HEK293 (cell line): Measurements from ENCODE around the gene MSRB1.

Experiments used
- GLI2 ChIP-seq: fragments of 450-650 bp; formaldehyde crosslinking; IDR thresholded peaks from 2 replicates; pipeline ENCODE4; 2017; ENCODE audit warnings: missing biosample characterization, missing genetic modification characterization, low read depth, borderline replicate concordance
- GLIS1 ChIP-seq: fragments of 450-650 bp; formaldehyde crosslinking; IDR thresholded peaks from 2 replicates; pipeline ENCODE4 v1.5.1; 2016; ENCODE audit warnings: missing biosample characterization, missing genetic modification characterization
- GLIS2 ChIP-seq: fragments of 450-650 bp; formaldehyde crosslinking; IDR thresholded peaks from 2 replicates; pipeline ENCODE4 v1.5.1; 2016; ENCODE audit warnings: missing biosample characterization, missing genetic modification characterization
- KLF1 ChIP-seq: fragments of 450-650 bp; formaldehyde crosslinking; IDR thresholded peaks from 2 replicates; pipeline ENCODE4 v1.5.1; 2016; ENCODE audit warnings: missing biosample characterization, missing genetic modification characterization
- KLF7 ChIP-seq: fragments of 450-650 bp; formaldehyde crosslinking; IDR thresholded peaks from 2 replicates; pipeline ENCODE4 v1.5.1; 2016; ENCODE audit warnings: missing biosample characterization, missing genetic modification characterization, borderline replicate concordance
- OVOL3 ChIP-seq: fragments of 450-650 bp; formaldehyde crosslinking; IDR thresholded peaks from 2 replicates; pipeline ENCODE4 v1.5.1; 2016; ENCODE audit warnings: missing biosample characterization, missing genetic modification characterization
- PRDM6 ChIP-seq: fragments of 450-650 bp; formaldehyde crosslinking; IDR thresholded peaks from 2 replicates; pipeline ENCODE4 v1.5.1; 2017; ENCODE audit warnings: missing biosample characterization, missing genetic modification characterization
- SP2 ChIP-seq: fragments of 450-650 bp; formaldehyde crosslinking; IDR thresholded peaks from 2 replicates; pipeline ENCODE4 v1.5.1; 2016; ENCODE audit warnings: missing biosample characterization, missing genetic modification characterization
- YY1 ChIP-seq: fragments of 450-650 bp; formaldehyde crosslinking; IDR thresholded peaks from 2 replicates; pipeline ENCODE4 v1.5.1; 2018; ENCODE audit warnings: missing biosample characterization, missing genetic modification characterization
- ZBTB21 ChIP-seq: fragments of 450-650 bp; formaldehyde crosslinking; IDR thresholded peaks from 2 replicates; pipeline ENCODE4 v1.5.1; 2017; ENCODE audit warnings: missing biosample characterization, missing genetic modification characterization
- ZFP37 ChIP-seq: fragments of 450-650 bp; formaldehyde crosslinking; IDR thresholded peaks from 2 replicates; pipeline ENCODE4 v1.5.1; 2016; ENCODE audit warnings: missing biosample characterization, missing genetic modification characterization
- ZNF133 ChIP-seq: fragments of 450-650 bp; formaldehyde crosslinking; IDR thresholded peaks from 2 replicates; pipeline ENCODE4 v1.5.1; 2016; ENCODE audit warnings: missing biosample characterization, missing genetic modification characterization
- ZNF146 ChIP-seq: fragments of 450-650 bp; formaldehyde crosslinking; IDR thresholded peaks from 2 replicates; pipeline ENCODE4 v1.5.1; 2016; ENCODE audit warnings: missing biosample characterization, missing genetic modification characterization
- ZNF24 ChIP-seq: fragments of 450-650 bp; formaldehyde crosslinking; IDR thresholded peaks from 2 replicates; pipeline ENCODE4 v1.5.1; 2016; ENCODE audit warnings: missing biosample characterization, missing genetic modification characterization
- ZNF248 ChIP-seq: fragments of 450-650 bp; formaldehyde crosslinking; IDR thresholded peaks from 2 replicates; pipeline ENCODE4 v1.5.1; 2017; ENCODE audit warnings: missing biosample characterization, missing genetic modification characterization
- ZNF266 ChIP-seq: fragments of 450-650 bp; formaldehyde crosslinking; IDR thresholded peaks from 2 replicates; pipeline ENCODE4 v1.5.1; 2016; ENCODE audit warnings: missing biosample characterization, missing genetic modification characterization, low read depth
- ZNF274 ChIP-seq, 2 experiments: fragments of 200-500 bp in 1 of 2; fragments of 450-650 bp in 1 of 2; sonication (Bioruptor generic) in 1 of 2; formaldehyde crosslinking in 1 of 2; IDR thresholded peaks; 2 replicates each; pipeline versions ENCODE4 v1.5.1 to v1.6.1; 2014 to 2016; ENCODE audit warnings: borderline replicate concordance in 1 of 2, inconsistent platforms in 1 of 2, low read length in 1 of 2, missing biosample characterization in 1 of 2, missing genetic modification characterization in 1 of 2
- ZNF292 ChIP-seq: fragments of 450-650 bp; formaldehyde crosslinking; IDR thresholded peaks from 2 replicates; pipeline ENCODE4 v1.5.1; 2016; ENCODE audit warnings: low read depth, missing biosample characterization, missing genetic modification characterization, borderline replicate concordance
- ZNF302 ChIP-seq: fragments of 450-650 bp; formaldehyde crosslinking; IDR thresholded peaks from 2 replicates; pipeline ENCODE4 v1.5.1; 2016; ENCODE audit warnings: missing biosample characterization, missing genetic modification characterization, low read depth
- ZNF324 ChIP-seq: fragments of 450-650 bp; formaldehyde crosslinking; IDR thresholded peaks from 2 replicates; pipeline ENCODE4 v1.5.1; 2016; ENCODE audit warnings: missing biosample characterization, missing genetic modification characterization
- ZNF350 ChIP-seq: fragments of 450-650 bp; formaldehyde crosslinking; IDR thresholded peaks from 2 replicates; pipeline ENCODE4 v1.5.0; 2017; ENCODE audit warnings: missing biosample characterization, mild to moderate bottlenecking, missing genetic modification characterization
- ZNF391 ChIP-seq: fragments of 450-650 bp; formaldehyde crosslinking; IDR thresholded peaks from 2 replicates; pipeline ENCODE4 v1.5.1; 2016; ENCODE audit warnings: low read depth, missing biosample characterization, missing genetic modification characterization, borderline replicate concordance
- ZNF473 ChIP-seq: fragments of 450-650 bp; formaldehyde crosslinking; IDR thresholded peaks from 2 replicates; pipeline ENCODE4 v1.5.1; 2017; ENCODE audit warnings: missing biosample characterization, missing genetic modification characterization
- ZNF48 ChIP-seq: fragments of 450-650 bp; formaldehyde crosslinking; IDR thresholded peaks from 2 replicates; pipeline ENCODE4 v1.5.1; 2016; ENCODE audit warnings: missing biosample characterization, missing genetic modification characterization
- ZNF544 ChIP-seq: fragments of 450-650 bp; formaldehyde crosslinking; IDR thresholded peaks from 2 replicates; pipeline ENCODE4 v1.5.0; 2017; ENCODE audit warnings: missing biosample characterization, missing genetic modification characterization
- ZNF555 ChIP-seq: fragments of 450-650 bp; formaldehyde crosslinking; conservative IDR thresholded peaks from 2 replicates; pipeline ENCODE4 v1.5.1; 2017; ENCODE audit warnings: missing biosample characterization, mild to moderate bottlenecking, missing genetic modification characterization, inconsistent platforms
- ZNF561 ChIP-seq: fragments of 450-650 bp; IDR thresholded peaks from 2 replicates; pipeline ENCODE4 v1.5.1; 2018; ENCODE audit warnings: missing biosample characterization, missing genetic modification characterization, borderline replicate concordance
- ZNF596 ChIP-seq: fragments of 450-650 bp; IDR thresholded peaks from 2 replicates; pipeline ENCODE4 v1.5.0; 2018; ENCODE audit warnings: missing biosample characterization, mild to moderate bottlenecking, missing genetic modification characterization, moderate library complexity
- ZNF670 ChIP-seq: fragments of 450-650 bp; formaldehyde crosslinking; IDR thresholded peaks from 2 replicates; pipeline ENCODE4 v1.5.1; 2016; ENCODE audit warnings: missing biosample characterization, missing genetic modification characterization, low read depth
- ZNF777 ChIP-seq: fragments of 450-650 bp; formaldehyde crosslinking; IDR thresholded peaks from 2 replicates; pipeline ENCODE4 v1.5.1; 2017; ENCODE audit warnings: missing biosample characterization, missing genetic modification characterization, borderline replicate concordance
- ZSCAN30 ChIP-seq: fragments of 450-650 bp; IDR thresholded peaks from 2 replicates; pipeline ENCODE4 v1.5.1; 2018; ENCODE audit warnings: missing biosample characterization, mild to moderate bottlenecking, missing genetic modification characterization, moderate library complexity
- TF ChIP-seq, protein P1 (sequence below): sonication (generic); formaldehyde crosslinking; IDR thresholded peaks from 2 replicates; pipeline ENCODE4 v1.8.1; 2022; ENCODE audit warnings: mild to moderate bottlenecking, moderate library complexity, missing genetic modification reagents
- TF ChIP-seq, protein P2 (sequence below): fragments of 450-650 bp; formaldehyde crosslinking; IDR thresholded peaks from 2 replicates; pipeline ENCODE4 v1.5.1; 2016; ENCODE audit warnings: missing biosample characterization, missing genetic modification characterization
- TF ChIP-seq, protein P3 (sequence below): fragments of 450-650 bp; formaldehyde crosslinking; IDR thresholded peaks from 2 replicates; pipeline ENCODE4 v1.5.1; 2016; ENCODE audit warnings: missing biosample characterization, missing genetic modification characterization

The MSRB1 gene

DNA sequence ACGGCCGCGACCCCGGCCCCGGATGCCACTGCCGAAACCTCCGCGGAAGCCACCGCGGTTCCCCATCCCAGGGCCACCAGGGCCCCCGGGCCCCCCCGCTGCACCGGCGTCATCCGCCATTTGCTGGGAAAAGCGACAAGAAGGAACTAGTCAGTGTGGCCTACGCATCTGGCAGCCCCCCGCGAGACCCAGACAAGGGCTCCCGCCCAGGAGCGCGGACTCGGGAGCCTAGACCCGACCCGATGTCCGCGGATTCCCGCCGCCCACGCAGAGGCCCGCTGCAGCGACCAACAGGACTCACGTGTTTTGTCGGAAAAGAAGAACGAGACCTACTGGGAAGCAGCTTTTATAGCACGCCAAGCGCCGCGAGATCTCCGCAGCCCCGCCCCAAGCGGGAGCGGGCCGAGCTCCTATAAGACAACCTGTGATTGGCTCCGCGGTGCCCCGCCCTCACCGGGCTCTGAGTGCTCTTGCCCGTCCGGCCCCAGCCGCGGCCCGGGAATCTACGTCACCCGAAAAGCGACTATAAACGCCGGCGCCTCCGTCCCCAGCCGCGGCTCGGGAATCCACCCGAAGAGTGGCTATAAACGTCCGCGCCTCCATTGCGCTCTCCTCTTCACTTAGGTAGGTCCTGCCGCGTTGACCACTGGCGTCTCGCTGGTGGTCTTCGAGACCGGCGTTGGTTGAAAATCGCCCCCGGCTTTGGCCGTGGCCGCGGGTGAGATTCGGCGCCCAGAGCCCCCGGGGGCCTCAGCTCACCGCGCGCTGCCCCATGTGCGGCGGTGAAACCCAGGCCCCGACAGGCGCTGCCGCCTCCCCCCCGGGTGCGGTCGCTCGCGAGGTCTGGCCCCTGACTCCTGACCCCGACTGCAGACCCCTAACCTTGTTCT, 21.8 kb upstream of the MSRB1 start, which contains the start of gene RPS2 (continued):
- no peak for TF ChIP-seq ZNF473 (tag by site-specific recombination)
- TF ChIP-seq ZNF596: 0 out of 2 replicates have a peak, but pooled peaks have one; percentile 27
- peak; percentile 39 for TF ChIP-seq KLF1 (tag by site-specific recombination)
- TF ChIP-seq ZFP37 (tag by site-specific recombination): no peak; the same call in 1 of the 2 replicates
- TF ChIP-seq GLIS1: no peak
- no peak for TF ChIP-seq PRDM6 (tag by site-specific recombination)
- TF ChIP-seq ZNF274 (IDR thresholded peaks at IDR 0.05; ENCODE audit: low read length): no peak
- TF ChIP-seq ZNF274 (tag by site-specific recombination; IDR thresholded peaks at IDR 0.05; ENCODE audit: borderline replicate concordance): no peak
- peak; percentile 93 for TF ChIP-seq SP2 (tag by site-specific recombination)
- peak; percentile 83 for TF ChIP-seq YY1 (tag by site-specific recombination)
- no peak for TF ChIP-seq ZNF544 (tag by site-specific recombination)
- TF ChIP-seq ZNF561 (tag by site-specific recombination): peak; percentile 77
- no peak for TF ChIP-seq ZNF266 (tag by site-specific recombination)
- peak; percentile 94 for TF ChIP-seq ZSCAN30 (tag by site-specific recombination)
- TF ChIP-seq ZNF292: no peak
- TF ChIP-seq, protein P1, sequence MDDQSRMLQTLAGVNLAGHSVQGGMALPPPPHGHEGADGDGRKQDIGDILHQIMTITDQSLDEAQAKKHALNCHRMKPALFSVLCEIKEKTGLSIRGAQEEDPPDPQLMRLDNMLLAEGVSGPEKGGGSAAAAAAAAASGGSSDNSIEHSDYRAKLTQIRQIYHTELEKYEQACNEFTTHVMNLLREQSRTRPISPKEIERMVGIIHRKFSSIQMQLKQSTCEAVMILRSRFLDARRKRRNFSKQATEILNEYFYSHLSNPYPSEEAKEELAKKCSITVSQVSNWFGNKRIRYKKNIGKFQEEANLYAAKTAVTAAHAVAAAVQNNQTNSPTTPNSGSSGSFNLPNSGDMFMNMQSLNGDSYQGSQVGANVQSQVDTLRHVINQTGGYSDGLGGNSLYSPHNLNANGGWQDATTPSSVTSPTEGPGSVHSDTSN (CRISPR knock-in tag): 0 out of 2 replicates have a peak, but pooled peaks have one; percentile 51
- TF ChIP-seq ZNF133: no peak
- TF ChIP-seq, protein P2, sequence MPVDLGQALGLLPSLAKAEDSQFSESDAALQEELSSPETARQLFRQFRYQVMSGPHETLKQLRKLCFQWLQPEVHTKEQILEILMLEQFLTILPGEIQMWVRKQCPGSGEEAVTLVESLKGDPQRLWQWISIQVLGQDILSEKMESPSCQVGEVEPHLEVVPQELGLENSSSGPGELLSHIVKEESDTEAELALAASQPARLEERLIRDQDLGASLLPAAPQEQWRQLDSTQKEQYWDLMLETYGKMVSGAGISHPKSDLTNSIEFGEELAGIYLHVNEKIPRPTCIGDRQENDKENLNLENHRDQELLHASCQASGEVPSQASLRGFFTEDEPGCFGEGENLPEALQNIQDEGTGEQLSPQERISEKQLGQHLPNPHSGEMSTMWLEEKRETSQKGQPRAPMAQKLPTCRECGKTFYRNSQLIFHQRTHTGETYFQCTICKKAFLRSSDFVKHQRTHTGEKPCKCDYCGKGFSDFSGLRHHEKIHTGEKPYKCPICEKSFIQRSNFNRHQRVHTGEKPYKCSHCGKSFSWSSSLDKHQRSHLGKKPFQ (tag by site-specific recombination): 0 out of 2 replicates have a peak, but pooled peaks have one; percentile 12
- peak; percentile 59 for TF ChIP-seq GLIS2 (tag by site-specific recombination)
- TF ChIP-seq ZNF350 (tag by site-specific recombination): no peak
- TF ChIP-seq ZNF324 (tag by site-specific recombination): 0 out of 2 replicates have a peak, but pooled peaks have one; percentile 42
- TF ChIP-seq ZNF670 (tag by site-specific recombination): no peak
- TF ChIP-seq ZNF48 (tag by site-specific recombination): no peak
- TF ChIP-seq ZNF391 (tag by site-specific recombination): peak; percentile 83; the same call in 1 of the 2 replicates
- TF ChIP-seq ZNF248 (tag by site-specific recombination): no peak
- 0 out of 2 replicates have a peak, but pooled peaks have one; percentile 45 for TF ChIP-seq ZNF24 (tag by site-specific recombination)
- TF ChIP-seq ZNF146 (tag by site-specific recombination): no peak
- TF ChIP-seq, protein P3, sequence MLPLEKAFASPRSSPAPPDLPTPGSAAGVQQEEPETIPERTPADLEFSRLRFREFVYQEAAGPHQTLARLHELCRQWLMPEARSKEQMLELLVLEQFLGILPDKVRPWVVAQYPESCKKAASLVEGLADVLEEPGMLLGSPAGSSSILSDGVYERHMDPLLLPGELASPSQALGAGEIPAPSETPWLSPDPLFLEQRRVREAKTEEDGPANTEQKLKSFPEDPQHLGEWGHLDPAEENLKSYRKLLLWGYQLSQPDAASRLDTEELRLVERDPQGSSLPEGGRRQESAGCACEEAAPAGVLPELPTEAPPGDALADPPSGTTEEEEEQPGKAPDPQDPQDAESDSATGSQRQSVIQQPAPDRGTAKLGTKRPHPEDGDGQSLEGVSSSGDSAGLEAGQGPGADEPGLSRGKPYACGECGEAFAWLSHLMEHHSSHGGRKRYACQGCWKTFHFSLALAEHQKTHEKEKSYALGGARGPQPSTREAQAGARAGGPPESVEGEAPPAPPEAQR (tag by site-specific recombination): no peak
- no peak for TF ChIP-seq ZNF777 (tag by site-specific recombination)
- no peak for TF ChIP-seq ZNF302 (tag by site-specific recombination)
- peak; percentile 78 for TF ChIP-seq ZBTB21 (tag by site-specific recombination)
- TF ChIP-seq OVOL3 (tag by site-specific recombination): no peak
- no peak for TF ChIP-seq ZNF555 (tag by site-specific recombination)
- 0 out of 2 replicates have a peak, but pooled peaks have one; percentile 21 for TF ChIP-seq KLF7 (tag by site-specific recombination)
- TF ChIP-seq GLI2 (tag by site-specific recombination): no peak
